GM10847 (cell line): ENCODE data around the gene MGMT.

ENCODE experiments used
- POLR2A ChIP-seq: IDR thresholded peaks from 2 replicates; pipeline ENCODE4 v1.6.1; 2011; ENCODE audit not compliant: insufficient read length; ENCODE audit errors: extremely low read depth

Gene MGMT

GRCh38 chr10:129814681-129815646, 347.9 kb downstream of the MGMT start:
- TF ChIP-seq POLR2A = no peak

- no peak for TF ChIP-seq POLR2A
Measured at GRCh38 chr10:129815898-129816655, 349.0 kb downstream of the MGMT start.

GRCh38 chr10:129816656-129817045, 349.6 kb downstream of the MGMT start:
- no peak for TF ChIP-seq POLR2A
